ENCODE measurements around the gene AFG1L. TPM values are rescaled to one million over a fixed set of nuclear protein-coding genes. Genes with fewer than 3 reads are reported as not detected.
"Not testable (repeated sequence)": the region's sequence is repeated elsewhere in the genome, so short reads cannot be mapped to it uniquely, and the experiment has no call there.

Gene AFG1L
- total RNA-seq, 1 donor from 2014 or later: 9.4 TPM

- Mint-ChIP-seq H3K36me3 (ENCODE audit: unreplicated experiment) (no peaks in the 10 kb centered on the region), H3K4me1 (ENCODE audit: low read depth, unreplicated experiment) (no peaks in the 10 kb centered on the region), H3K4me3 (ENCODE audit: unreplicated experiment) (no peak overlapping the region), H3K9me3 (ENCODE audit: unreplicated experiment) (no peaks in the 10 kb centered on the region), H3K27me3 (ENCODE audit: unreplicated experiment) (no peaks in the 10 kb centered on the region), H3K27ac (ENCODE audit: unreplicated experiment) (no peak overlapping the region)
- DNase-seq: no peak
- TF ChIP-seq CTCF (IDR thresholded peaks at IDR 0.05; ENCODE audit: partially characterized antibody, unreplicated experiment): no peak
Measured at GRCh38 chr6:108395297-108395696, 100.4 kb downstream of the AFG1L start.

- no peak for TF ChIP-seq CTCF (IDR thresholded peaks at IDR 0.05; ENCODE audit: partially characterized antibody, unreplicated experiment)
- no peak for DNase-seq
- H3K9me3 Mint-ChIP-seq (ENCODE audit: unreplicated experiment): peaks cover 2% of the 10 kb centered on the region
- no peak overlapping the region for H3K27ac Mint-ChIP-seq (ENCODE audit: unreplicated experiment)
- no peaks in the 10 kb centered on the region for H3K36me3 Mint-ChIP-seq (ENCODE audit: unreplicated experiment)
- peaks cover 4% of the 10 kb centered on the region for H3K4me1 Mint-ChIP-seq (ENCODE audit: low read depth, unreplicated experiment)
- H3K4me3 Mint-ChIP-seq (ENCODE audit: unreplicated experiment): no peak overlapping the region
- peaks cover 1% of the 10 kb centered on the region for H3K27me3 Mint-ChIP-seq (ENCODE audit: unreplicated experiment)
Measured at GRCh38 chr6:108403236-108403635, 108.4 kb downstream of the AFG1L start.

GRCh38 chr6:108406943-108407342 is 112.1 kb downstream of the AFG1L start:
- no peak for DNase-seq
- H3K4me1 Mint-ChIP-seq (ENCODE audit: low read depth, unreplicated experiment): peaks cover 4% of the 10 kb centered on the region
- H3K4me3 Mint-ChIP-seq (ENCODE audit: unreplicated experiment): no peak overlapping the region
- peaks cover 1% of the 10 kb centered on the region for H3K27me3 Mint-ChIP-seq (ENCODE audit: unreplicated experiment)
- H3K36me3 Mint-ChIP-seq (ENCODE audit: unreplicated experiment): peaks cover 17% of the 10 kb centered on the region
- no peak for TF ChIP-seq CTCF (IDR thresholded peaks at IDR 0.05; ENCODE audit: partially characterized antibody, unreplicated experiment)
- no peak overlapping the region for H3K27ac Mint-ChIP-seq (ENCODE audit: unreplicated experiment)
- H3K9me3 Mint-ChIP-seq (ENCODE audit: unreplicated experiment): peaks cover 4% of the 10 kb centered on the region

GRCh38 chr6:108407904-108408827 is 113.3 kb downstream of the AFG1L start:
- no peak overlapping the region for H3K4me3 Mint-ChIP-seq (ENCODE audit: unreplicated experiment)
- no peak for DNase-seq
- peaks cover 4% of the 10 kb centered on the region for H3K9me3 Mint-ChIP-seq (ENCODE audit: unreplicated experiment)
- H3K27me3 Mint-ChIP-seq (ENCODE audit: unreplicated experiment): peaks cover 1% of the 10 kb centered on the region
- no peak overlapping the region for H3K27ac Mint-ChIP-seq (ENCODE audit: unreplicated experiment)
- peaks cover 4% of the 10 kb centered on the region for H3K4me1 Mint-ChIP-seq (ENCODE audit: low read depth, unreplicated experiment)
- peaks cover 25% of the 10 kb centered on the region for H3K36me3 Mint-ChIP-seq (ENCODE audit: unreplicated experiment)
- no peak for TF ChIP-seq CTCF (IDR thresholded peaks at IDR 0.05; ENCODE audit: partially characterized antibody, unreplicated experiment)

- no peak for TF ChIP-seq CTCF (IDR thresholded peaks at IDR 0.05; ENCODE audit: partially characterized antibody, unreplicated experiment)
- H3K9me3 Mint-ChIP-seq (ENCODE audit: unreplicated experiment): peaks cover 4% of the 10 kb centered on the region
- peaks cover 31% of the 10 kb centered on the region for H3K36me3 Mint-ChIP-seq (ENCODE audit: unreplicated experiment)
- no peak overlapping the region for H3K4me3 Mint-ChIP-seq (ENCODE audit: unreplicated experiment)
- peaks cover 4% of the 10 kb centered on the region for H3K4me1 Mint-ChIP-seq (ENCODE audit: low read depth, unreplicated experiment)
- H3K27me3 Mint-ChIP-seq (ENCODE audit: unreplicated experiment): peaks cover 1% of the 10 kb centered on the region
- no peak for DNase-seq
- H3K27ac Mint-ChIP-seq (ENCODE audit: unreplicated experiment): no peak overlapping the region
Measured at GRCh38 chr6:108408861-108409260, 114.0 kb downstream of the AFG1L start.

- not testable (repeated sequence) for H3K4me3 Mint-ChIP-seq (ENCODE audit: unreplicated experiment); H3K27me3 Mint-ChIP-seq (ENCODE audit: unreplicated experiment); H3K4me1 Mint-ChIP-seq (ENCODE audit: low read depth, unreplicated experiment); H3K27ac Mint-ChIP-seq (ENCODE audit: unreplicated experiment); H3K9me3 Mint-ChIP-seq (ENCODE audit: unreplicated experiment); DNase-seq
- H3K36me3 Mint-ChIP-seq (ENCODE audit: unreplicated experiment): peaks cover 21% of the 10 kb centered on the region
Measured at GRCh38 chr6:108416047-108416833, 121.4 kb downstream of the AFG1L start.

Data from glutamatergic neuron (in vitro differentiated cells).